ENCODE results near the gene FCN3.

DNA sequence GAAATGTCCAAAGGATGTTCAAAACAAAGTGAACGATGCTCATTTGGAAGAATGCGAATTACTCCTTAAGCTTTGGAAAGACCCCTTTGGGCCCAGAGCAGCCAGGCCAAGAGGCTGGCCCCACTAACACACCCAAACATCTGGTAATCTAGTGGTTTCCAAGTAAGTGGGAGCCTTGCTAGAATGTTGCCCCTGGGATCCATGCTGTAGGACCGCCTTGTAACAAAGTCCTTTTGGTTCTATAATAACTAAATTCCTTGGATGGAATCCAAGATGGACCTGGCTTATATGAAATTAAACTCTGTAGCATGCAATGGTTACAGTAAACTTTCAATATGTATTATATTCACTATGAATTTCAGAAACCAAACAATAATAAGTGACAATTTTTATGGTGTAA is 43.1 kb upstream of the FCN3 start:
- TF ChIP-seq, protein P1, sequence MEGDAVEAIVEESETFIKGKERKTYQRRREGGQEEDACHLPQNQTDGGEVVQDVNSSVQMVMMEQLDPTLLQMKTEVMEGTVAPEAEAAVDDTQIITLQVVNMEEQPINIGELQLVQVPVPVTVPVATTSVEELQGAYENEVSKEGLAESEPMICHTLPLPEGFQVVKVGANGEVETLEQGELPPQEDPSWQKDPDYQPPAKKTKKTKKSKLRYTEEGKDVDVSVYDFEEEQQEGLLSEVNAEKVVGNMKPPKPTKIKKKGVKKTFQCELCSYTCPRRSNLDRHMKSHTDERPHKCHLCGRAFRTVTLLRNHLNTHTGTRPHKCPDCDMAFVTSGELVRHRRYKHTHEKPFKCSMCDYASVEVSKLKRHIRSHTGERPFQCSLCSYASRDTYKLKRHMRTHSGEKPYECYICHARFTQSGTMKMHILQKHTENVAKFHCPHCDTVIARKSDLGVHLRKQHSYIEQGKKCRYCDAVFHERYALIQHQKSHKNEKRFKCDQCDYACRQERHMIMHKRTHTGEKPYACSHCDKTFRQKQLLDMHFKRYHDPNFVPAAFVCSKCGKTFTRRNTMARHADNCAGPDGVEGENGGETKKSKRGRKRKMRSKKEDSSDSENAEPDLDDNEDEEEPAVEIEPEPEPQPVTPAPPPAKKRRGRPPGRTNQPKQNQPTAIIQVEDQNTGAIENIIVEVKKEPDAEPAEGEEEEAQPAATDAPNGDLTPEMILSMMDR (IDR thresholded peaks at IDR 0.05): no peak
- TF ChIP-seq POLR2A (IDR thresholded peaks at IDR 0.05): no peak

Data from suprapubic skin (tissue), 3 donors.